Peyer's patch (tissue), 4 donors: ENCODE measurements around the gene MAGI3. TPM values are rescaled to one million over a fixed set of nuclear protein-coding genes. Genes with fewer than 3 reads are reported as not detected.

Experiments
- DNase-seq, 3 donors: peaks; one replicate each; pipeline ENCODE4 v3.0.0-alpha.2; 2017 to 2019
- H3K27ac ChIP-seq, 4 donors: fragments of 200-600 bp; sonication (generic); one replicate each; pipeline ENCODE4 v1.5.1; 2016 to 2019
- H3K27me3 ChIP-seq, 2 donors: fragments of 200-600 bp; sonication (generic); one replicate each; pipeline ENCODE4 v1.5.1; 2019
- H3K36me3 ChIP-seq, 3 donors: fragments of 200-600 bp; sonication (generic); one replicate each; pipeline ENCODE4 v1.5.1; 2016 to 2019
- H3K4me1 ChIP-seq, 4 donors: fragments of 200-600 bp; sonication (generic); one replicate each; pipeline ENCODE4 v1.5.1; 2016 to 2019
- H3K4me3 ChIP-seq, 4 donors: fragments of 200-600 bp; sonication (generic); 1 replicate in 3 of 4; 2 replicates in 1 of 4; pipeline ENCODE4 v1.5.1; 2016 to 2019; ENCODE audit warnings: mild to moderate bottlenecking in 1 of 4
- H3K9me3 ChIP-seq, 4 donors: fragments of 200-600 bp; sonication (generic); one replicate each; pipeline ENCODE4 v1.5.1; 2016 to 2019; ENCODE audit warnings: mild to moderate bottlenecking in 1 of 4
- CTCF ChIP-seq, 6 experiments: fragments of 450-650 bp in 4 of 6; fragments of 200-600 bp in 2 of 6; sonication (generic) in 1 of 6; IDR thresholded peaks; one replicate each; pipeline ENCODE4 v1.5.1; 2017 to 2019; ENCODE audit warnings: antibody characterized with exemption in 6 of 6, mild to moderate bottlenecking in 3 of 6, moderate library complexity in 1 of 6
- POLR2A ChIP-seq, 2 donors: fragments of 450-650 bp; IDR thresholded peaks; one replicate each; pipeline ENCODE4 v1.5.1; 2017; ENCODE audit warnings: antibody characterized with exemption in 2 of 2, mild to moderate bottlenecking in 2 of 2, moderate library complexity in 2 of 2
- total RNA-seq, 4 donors: library from RNA; depleted of rRNA; stranded (reverse); fragments of >200 nt; gene quantifications; one replicate each; pipeline ENCODE4 v1.1.0, GENCODE V29; 2016

MAGI3 gene
- total RNA-seq, 4 donors from 2014 or later: 60.2 to 120 (median 103) TPM

GRCh38 chr1:113576271-113576670, 186.0 kb downstream of the MAGI3 start:
- DNase-seq: no peak
- TF ChIP-seq CTCF (IDR thresholded peaks at IDR 0.05) (no peak), POLR2A (IDR thresholded peaks at IDR 0.05) (no peak)
- Histone ChIP-seq H3K27ac (no peak overlapping the region), H3K4me3 (no peak overlapping the region), H3K36me3 (no peaks in the 10 kb centered on the region), H3K9me3 (no peaks in the 10 kb centered on the region), H3K27me3 (no peaks in the 10 kb centered on the region), H3K4me1 (no peaks in the 10 kb centered on the region)

GRCh38 chr1:113579256-113580018, 189.1 kb downstream of the MAGI3 start:
- TF ChIP-seq CTCF (IDR thresholded peaks at IDR 0.05) (no peak), POLR2A (IDR thresholded peaks at IDR 0.05) (no peak)
- Histone ChIP-seq H3K9me3 (no peaks in the 10 kb centered on the region), H3K27me3 (no peaks in the 10 kb centered on the region), H3K4me1 (no peaks in the 10 kb centered on the region), H3K27ac (no peak overlapping the region), H3K4me3 (no peak overlapping the region), H3K36me3 (no peaks in the 10 kb centered on the region)
- DNase-seq: no peak

GRCh38 chr1:113581323-113581722, 191.0 kb downstream of the MAGI3 start:
- H3K4me1 ChIP-seq: no peaks in the 10 kb centered on the region
- H3K9me3 ChIP-seq: no peaks in the 10 kb centered on the region
- TF ChIP-seq POLR2A (IDR thresholded peaks at IDR 0.05): no peak
- no peak for TF ChIP-seq CTCF (IDR thresholded peaks at IDR 0.05)
- peaks cover 0 to 7% (median 0%) of the 10 kb centered on the region in 3 donors for H3K36me3 ChIP-seq
- no peak overlapping the region for H3K27ac ChIP-seq
- H3K4me3 ChIP-seq: no peak overlapping the region
- no peak for DNase-seq
- no peaks in the 10 kb centered on the region for H3K27me3 ChIP-seq

- no peak overlapping the region for H3K4me3 ChIP-seq
- H3K4me1 ChIP-seq: no peaks in the 10 kb centered on the region
- TF ChIP-seq CTCF (IDR thresholded peaks at IDR 0.05): no peak
- TF ChIP-seq POLR2A (IDR thresholded peaks at IDR 0.05): no peak
- H3K9me3 ChIP-seq: no peaks in the 10 kb centered on the region
- H3K27me3 ChIP-seq: no peaks in the 10 kb centered on the region
- peaks cover 0 to 7% (median 0%) of the 10 kb centered on the region in 3 donors for H3K36me3 ChIP-seq
- H3K27ac ChIP-seq: no peak overlapping the region
- no peak for DNase-seq
Observed at GRCh38 chr1:113582084-113582483, 191.8 kb downstream of the MAGI3 start.

GRCh38 chr1:113587475-113587874, 197.2 kb downstream of the MAGI3 start:
- no peak overlapping the region for H3K27ac ChIP-seq
- no peaks in the 10 kb centered on the region for H3K27me3 ChIP-seq
- TF ChIP-seq CTCF (IDR thresholded peaks at IDR 0.05): no peak
- TF ChIP-seq POLR2A (IDR thresholded peaks at IDR 0.05): no peak
- peaks cover 0 to 7% (median 0%) of the 10 kb centered on the region in 3 donors for H3K36me3 ChIP-seq
- H3K4me3 ChIP-seq: no peak overlapping the region
- H3K9me3 ChIP-seq: no peaks in the 10 kb centered on the region
- DNase-seq: no peak
- H3K4me1 ChIP-seq: no peaks in the 10 kb centered on the region
